ENCODE results near the gene PPP4R4. TPM values are rescaled to one million over a fixed set of nuclear protein-coding genes. Genes with fewer than 3 reads are reported as not detected.

The PPP4R4 gene, protein sequence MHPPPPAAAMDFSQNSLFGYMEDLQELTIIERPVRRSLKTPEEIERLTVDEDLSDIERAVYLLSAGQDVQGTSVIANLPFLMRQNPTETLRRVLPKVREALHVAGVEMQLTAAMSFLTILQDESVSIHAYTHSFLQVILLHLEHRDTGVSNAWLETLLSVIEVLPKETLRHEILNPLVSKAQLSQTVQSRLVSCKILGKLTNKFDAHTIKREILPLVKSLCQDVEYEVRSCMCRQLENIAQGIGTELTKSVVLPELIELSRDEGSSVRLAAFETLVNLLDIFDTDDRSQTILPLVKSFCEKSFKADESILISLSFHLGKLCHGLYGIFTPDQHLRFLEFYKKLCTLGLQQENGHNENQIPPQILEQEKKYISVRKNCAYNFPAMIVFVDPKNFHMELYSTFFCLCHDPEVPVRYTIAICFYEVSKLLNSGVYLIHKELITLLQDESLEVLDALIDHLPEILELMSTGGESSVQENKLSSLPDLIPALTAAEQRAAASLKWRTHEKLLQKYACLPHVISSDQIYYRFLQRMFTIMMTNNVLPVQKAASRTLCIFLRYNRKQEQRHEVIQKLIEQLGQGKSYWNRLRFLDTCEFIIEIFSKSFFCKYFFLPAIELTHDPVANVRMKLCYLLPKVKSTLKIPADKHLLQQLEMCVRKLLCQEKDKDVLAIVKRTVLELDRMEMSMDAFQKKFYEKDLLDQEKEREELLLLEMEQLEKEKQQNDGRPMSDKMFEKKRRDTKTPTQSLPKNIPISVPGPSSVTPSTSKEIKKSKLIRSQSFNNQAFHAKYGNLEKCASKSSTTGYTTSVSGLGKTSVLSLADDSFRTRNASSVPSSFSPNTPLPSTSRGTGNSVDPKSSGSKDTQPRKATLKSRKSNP
- polyA plus RNA-seq (2013, experiment 1 of 2), result 11.8 TPM
- polyA plus RNA-seq (2013, experiment 2 of 2), result 12.4 TPM

DNA sequence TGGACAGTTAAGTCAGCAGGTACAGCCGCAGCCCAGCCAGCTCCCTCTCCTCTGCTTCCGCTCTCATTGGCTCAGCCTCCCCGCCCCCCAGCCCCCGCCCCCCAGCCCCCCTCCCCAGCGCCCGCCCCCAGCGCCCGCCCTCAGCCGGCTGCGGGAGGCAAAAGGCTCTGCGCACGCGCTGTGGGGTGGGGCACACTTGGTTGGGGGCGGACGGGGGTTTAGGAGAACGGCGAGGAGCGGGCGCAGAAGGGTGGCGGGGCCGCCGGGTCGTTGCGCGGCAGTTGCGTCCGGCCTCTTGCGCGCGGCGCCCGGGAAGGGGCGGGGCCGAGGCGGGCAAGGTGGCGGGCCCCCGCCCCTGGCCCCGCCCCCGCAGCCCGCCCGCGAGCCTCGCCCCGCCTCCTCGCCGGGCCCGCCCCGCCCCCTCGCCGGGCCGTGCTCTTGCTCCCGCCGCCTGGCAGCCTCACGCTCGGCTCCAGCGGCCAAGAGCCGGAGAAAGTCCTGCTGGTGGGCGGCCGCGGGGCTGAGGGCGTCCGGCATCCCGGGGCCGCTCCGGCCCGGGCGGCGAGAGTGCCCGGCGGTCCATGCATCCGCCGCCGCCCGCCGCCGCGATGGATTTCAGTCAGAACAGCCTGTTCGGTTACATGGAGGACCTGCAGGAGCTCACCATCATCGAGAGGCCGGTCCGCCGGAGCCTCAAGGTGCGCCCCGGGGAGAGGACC is at the start of gene PPP4R4:
PPP4R4 (plus strand) TSS at position 438 of the 719 bp plus-strand sequence; CDS start at position 582, 144 bp downstream.
- no peak within 1 kb of the TSS for H4K91ac ChIP-seq (ENCODE audit: low read depth, low read length, poor library complexity)
- H2BK15ac ChIP-seq (ENCODE audit: low read length), result peak within 1 kb of the TSS; percentile 65
- peak within 1 kb of the TSS; percentile 81 for H3K4me2 ChIP-seq (ENCODE audit: insufficient read depth, low read length, poor library complexity, severe bottlenecking)
- H3K9ac ChIP-seq (ENCODE audit: low read depth, low read length, poor library complexity), result peak within 1 kb of the TSS; percentile 95
- peak within 1 kb of the TSS; percentile 33 for H2AK5ac ChIP-seq (ENCODE audit: low read depth, low read length)
- peak within 1 kb of the TSS; percentile 83 for H3K27ac ChIP-seq (replicated peaks; ENCODE audit: low read length)
- no CpG with 5 or more reads among the region's 84 CpGs for WGBS, 2 donors (ENCODE audit: extremely low coverage in 2 of 2, insufficient read length in 2 of 2, insufficient replicate concordance in 1 of 2)
- no peaks in the 10 kb centered on the region for H3K36me3 ChIP-seq (replicated peaks in 1 of 2; ENCODE audit: control insufficient read depth in 2 of 2, insufficient read depth in 2 of 2, low read length in 2 of 2)
- H3K9me3 ChIP-seq (replicated peaks in 1 of 2; ENCODE audit: control insufficient read depth in 2 of 2, insufficient read depth in 1 of 2, low read depth in 1 of 2, low read length in 2 of 2), result peaks cover 0 to 1% of the 10 kb centered on the region in 2 donors
- peak within 1 kb of the TSS; percentile 100 for H2AFZ ChIP-seq (ENCODE audit: low read length)
- peak within 1 kb of the TSS; percentile 92 for H2BK5ac ChIP-seq (ENCODE audit: low read length)
- H3K14ac ChIP-seq (ENCODE audit: low read length), result peak within 1 kb of the TSS; percentile 82
- H3K79me1 ChIP-seq (ENCODE audit: low read depth, low read length), result peaks cover 3% of the 10 kb centered on the region
- peak within 1 kb of the TSS; percentile 61 for H2BK120ac ChIP-seq (ENCODE audit: low read depth, low read length)
- H3K4ac ChIP-seq (ENCODE audit: low read length), result no peak within 1 kb of the TSS
- peak within 1 kb of the TSS; percentile 73 for H3K23ac ChIP-seq (ENCODE audit: low read depth, low read length, poor library complexity)
- peaks cover 3 to 5% of the 10 kb centered on the region in 2 donors for H3K4me1 ChIP-seq (ENCODE audit: control insufficient read depth in 2 of 2, insufficient read depth in 1 of 2, low read depth in 1 of 2, low read length in 2 of 2)
- H2BK12ac ChIP-seq (ENCODE audit: low read length), result no peak within 1 kb of the TSS
- peaks cover 0 to 21% (median 0%) of the 10 kb centered on the region in 3 experiments for H3K27me3 ChIP-seq (ENCODE audit: control insufficient read depth in 3 of 3, insufficient read depth in 3 of 3, low read depth in 1 of 3, low read length in 3 of 3)
- H3K4me3 ChIP-seq (ENCODE audit: low read length in 2 of 2), result peak within 1 kb of the TSS; percentile 70 to 88
- peak within 1 kb of the TSS; percentile 98 for H3K18ac ChIP-seq (ENCODE audit: low read length)
- peak; percentile 93 for DNase-seq (ENCODE audit: low spot score)
- H4K8ac ChIP-seq (ENCODE audit: low read depth, low read length), result no peak within 1 kb of the TSS

DNA sequence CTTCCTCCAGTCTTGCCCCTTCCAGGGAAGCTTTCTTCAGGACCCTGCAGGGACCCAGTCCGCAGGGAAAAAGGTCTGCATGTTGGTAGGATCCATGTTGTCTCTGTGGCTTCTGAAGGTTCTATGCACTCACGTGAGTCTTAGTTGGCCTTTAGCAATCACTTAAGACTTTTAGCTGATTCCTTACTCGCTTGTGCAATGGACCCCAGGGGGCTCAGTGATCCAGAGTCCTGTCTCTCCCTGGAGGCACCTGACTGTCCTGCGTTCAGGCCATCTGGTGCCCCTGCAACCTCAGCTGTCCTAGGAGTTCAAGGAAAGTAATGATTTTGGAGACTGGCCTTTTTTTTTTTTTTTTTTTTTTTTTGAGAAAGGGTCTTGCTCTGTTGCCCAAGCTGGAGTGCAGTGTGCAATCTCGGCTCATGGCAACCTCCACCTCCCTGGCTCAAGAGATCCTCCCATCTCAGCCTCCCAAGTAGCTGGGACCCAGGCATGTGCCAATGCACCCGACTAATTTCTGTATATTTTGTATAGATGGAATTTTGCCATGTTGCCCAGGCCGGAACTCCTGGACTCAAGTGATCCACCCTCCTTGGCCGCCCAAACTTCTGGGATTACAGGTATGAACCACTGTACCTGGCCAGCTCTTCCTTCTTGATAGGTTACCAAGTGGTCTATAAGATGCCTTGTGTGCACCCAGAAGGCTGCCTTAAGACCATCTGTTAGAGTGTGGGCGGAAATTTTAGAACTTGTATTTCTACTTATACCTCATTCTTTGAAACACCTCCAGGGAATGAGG is 49.3 kb upstream of the PPP4R4 start:
- Histone ChIP-seq H3K79me1 (ENCODE audit: low read depth, low read length) (no peaks in the 10 kb centered on the region), H3K4me3 (ENCODE audit: low read length in 2 of 2) (no peak overlapping the region), H3K23ac (ENCODE audit: low read depth, low read length, poor library complexity) (no peak overlapping the region), H3K4ac (ENCODE audit: low read length) (no peak overlapping the region), H2BK5ac (ENCODE audit: low read length) (no peak overlapping the region), H3K27ac (replicated peaks; ENCODE audit: low read length) (no peak overlapping the region), H3K4me2 (ENCODE audit: insufficient read depth, low read length, poor library complexity, severe bottlenecking) (no peak overlapping the region), H3K14ac (ENCODE audit: low read length) (no peak overlapping the region), H3K9me3 (replicated peaks in 1 of 2; ENCODE audit: control insufficient read depth in 2 of 2, insufficient read depth in 1 of 2, low read depth in 1 of 2, low read length in 2 of 2) (peaks cover 0 to 2% of the 10 kb centered on the region in 2 donors), H3K36me3 (replicated peaks in 1 of 2; ENCODE audit: control insufficient read depth in 2 of 2, insufficient read depth in 2 of 2, low read length in 2 of 2) (peaks cover 0 to 1% of the 10 kb centered on the region in 2 donors), H2AFZ (ENCODE audit: low read length) (no peak overlapping the region), H3K27me3 (ENCODE audit: control insufficient read depth in 3 of 3, insufficient read depth in 3 of 3, low read depth in 1 of 3, low read length in 3 of 3) (peaks cover 0 to 7% (median 0%) of the 10 kb centered on the region in 3 experiments), H2AK5ac (ENCODE audit: low read depth, low read length) (no peak overlapping the region), H4K8ac (ENCODE audit: low read depth, low read length) (no peak overlapping the region), H4K91ac (ENCODE audit: low read depth, low read length, poor library complexity) (no peak overlapping the region), H3K18ac (ENCODE audit: low read length) (no peak overlapping the region), H2BK12ac (ENCODE audit: low read length) (no peak overlapping the region), H2BK120ac (ENCODE audit: low read depth, low read length) (no peak overlapping the region), H2BK15ac (ENCODE audit: low read length) (no peak overlapping the region), H3K9ac (ENCODE audit: low read depth, low read length, poor library complexity) (no peak overlapping the region), H3K4me1 (ENCODE audit: control insufficient read depth in 2 of 2, insufficient read depth in 1 of 2, low read depth in 1 of 2, low read length in 2 of 2) (peaks cover 0 to 1% of the 10 kb centered on the region in 2 donors)
- WGBS, 2 donors (ENCODE audit: extremely low coverage in 2 of 2, insufficient read length in 2 of 2, insufficient replicate concordance in 1 of 2), result no CpG with 5 or more reads among the region's 9 CpGs
- no peak for DNase-seq (ENCODE audit: low spot score)

DNA sequence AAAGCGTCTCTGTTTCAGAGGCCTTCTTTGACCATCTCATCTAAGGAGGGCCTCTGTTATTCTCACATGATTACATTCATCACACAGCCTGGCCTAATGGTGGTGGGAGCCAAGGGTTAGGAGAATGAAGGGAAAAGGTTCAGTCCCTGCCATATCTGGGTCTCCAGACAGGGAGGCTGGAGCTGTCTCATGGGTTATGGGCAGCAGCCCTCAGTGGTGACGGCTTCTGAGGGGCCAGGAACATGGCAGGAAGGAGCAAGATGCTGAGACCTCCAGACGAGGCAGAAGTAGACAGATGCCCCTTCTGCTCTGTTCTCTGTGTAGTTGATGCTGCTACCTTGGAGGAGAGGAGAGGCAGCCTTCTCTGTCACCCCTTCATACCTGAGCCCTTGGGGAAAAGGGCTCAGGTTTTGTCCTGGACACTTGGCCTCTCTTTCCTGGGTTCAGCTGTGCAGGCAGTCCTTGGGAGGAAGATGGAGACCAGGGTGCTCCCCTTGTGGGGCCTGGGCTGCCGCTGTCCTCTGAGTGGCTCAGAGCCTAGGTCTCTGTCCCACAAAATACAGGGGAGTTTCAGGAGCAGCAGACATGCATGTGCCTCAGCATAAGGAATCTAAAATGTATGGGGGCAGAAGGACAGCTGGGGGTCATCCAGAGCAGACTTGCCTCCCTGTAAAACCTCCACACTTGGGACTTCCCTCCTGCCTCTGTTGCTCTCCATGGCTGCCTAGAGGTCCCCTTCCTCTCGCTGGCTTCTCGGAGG is 48.3 kb upstream of the PPP4R4 start:
- H3K27me3 ChIP-seq (ENCODE audit: control insufficient read depth in 3 of 3, insufficient read depth in 3 of 3, low read depth in 1 of 3, low read length in 3 of 3), result peaks cover 0 to 5% (median 0%) of the 10 kb centered on the region in 3 experiments
- no peak overlapping the region for H2AK5ac ChIP-seq (ENCODE audit: low read depth, low read length)
- DNase-seq (ENCODE audit: low spot score), result no peak
- no peak overlapping the region for H3K4ac ChIP-seq (ENCODE audit: low read length)
- no peak overlapping the region for H2BK5ac ChIP-seq (ENCODE audit: low read length)
- no peak overlapping the region for H2BK15ac ChIP-seq (ENCODE audit: low read length)
- H4K91ac ChIP-seq (ENCODE audit: low read depth, low read length, poor library complexity), result no peak overlapping the region
- H3K27ac ChIP-seq (replicated peaks; ENCODE audit: low read length), result no peak overlapping the region
- peaks cover 0 to under 1% of the 10 kb centered on the region in 2 donors for H3K9me3 ChIP-seq (replicated peaks in 1 of 2; ENCODE audit: control insufficient read depth in 2 of 2, insufficient read depth in 1 of 2, low read depth in 1 of 2, low read length in 2 of 2)
- no peak overlapping the region for H3K23ac ChIP-seq (ENCODE audit: low read depth, low read length, poor library complexity)
- no peak overlapping the region for H3K14ac ChIP-seq (ENCODE audit: low read length)
- H2BK120ac ChIP-seq (ENCODE audit: low read depth, low read length), result no peak overlapping the region
- no peak overlapping the region for H3K18ac ChIP-seq (ENCODE audit: low read length)
- no peak overlapping the region for H2BK12ac ChIP-seq (ENCODE audit: low read length)
- no peak overlapping the region for H4K8ac ChIP-seq (ENCODE audit: low read depth, low read length)
- no peaks in the 10 kb centered on the region for H3K79me1 ChIP-seq (ENCODE audit: low read depth, low read length)
- H3K9ac ChIP-seq (ENCODE audit: low read depth, low read length, poor library complexity), result no peak overlapping the region
- H3K36me3 ChIP-seq (replicated peaks in 1 of 2; ENCODE audit: control insufficient read depth in 2 of 2, insufficient read depth in 2 of 2, low read length in 2 of 2), result peaks cover 0 to 1% of the 10 kb centered on the region in 2 donors
- no peak overlapping the region for H2AFZ ChIP-seq (ENCODE audit: low read length)
- H3K4me2 ChIP-seq (ENCODE audit: insufficient read depth, low read length, poor library complexity, severe bottlenecking), result no peak overlapping the region
- peaks cover 0 to 7% of the 10 kb centered on the region in 2 donors for H3K4me1 ChIP-seq (ENCODE audit: control insufficient read depth in 2 of 2, insufficient read depth in 1 of 2, low read depth in 1 of 2, low read length in 2 of 2)
- no CpG with 5 or more reads among the region's 6 CpGs for WGBS, 2 donors (ENCODE audit: extremely low coverage in 2 of 2, insufficient read length in 2 of 2, insufficient replicate concordance in 1 of 2)
- H3K4me3 ChIP-seq (ENCODE audit: low read length in 2 of 2), result no peak overlapping the region

All from neuronal stem cell (in vitro differentiated cells).